Mesenteric fat pad (tissue), 1 donor: Measurements from ENCODE around the gene SAMD13. TPM values are rescaled to one million over a fixed set of nuclear protein-coding genes. Genes with fewer than 3 reads are reported as not detected.

Experiments used
- DNase-seq: peaks from one replicate; pipeline ENCODE4 v3.0.0-alpha.2; 2020; ENCODE audit warnings: low spot score
- total RNA-seq: library from RNA; stranded (reverse); fragmentation: NEBNext Ultra II Directional; extraction: Animal tissue kit (Norgen Biotek cat#: 25700); gene quantifications from one replicate; pipeline ENCODE4 v1.2.1, GENCODE V29; 2021
- donor health status: DM: yes; HTN: yes; CAD: no.

Gene SAMD13
- total RNA-seq, 1 donor from 2014 or later: 0.61 TPM

DNA sequence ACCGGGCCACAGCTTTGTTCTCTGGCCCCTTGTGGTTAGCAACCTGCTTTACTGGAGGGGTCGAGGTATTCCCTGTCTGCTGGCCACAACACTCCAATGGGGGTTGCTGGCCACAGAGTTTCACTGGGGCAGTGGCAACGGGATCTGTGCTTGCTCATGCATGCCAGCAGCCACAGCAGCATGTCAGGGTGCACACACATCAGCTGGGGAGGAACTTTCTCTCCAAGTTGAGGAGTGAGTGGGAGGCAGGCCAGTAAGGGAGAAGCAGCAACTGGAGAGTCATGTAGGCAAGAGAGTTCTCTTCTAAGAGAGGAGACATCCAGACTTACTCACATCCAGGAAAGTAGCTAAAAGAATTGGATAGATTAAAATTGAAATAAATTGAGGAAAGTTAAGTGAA, 38.0 kb downstream of the SAMD13 start:
- DNase-seq: no peak

DNA sequence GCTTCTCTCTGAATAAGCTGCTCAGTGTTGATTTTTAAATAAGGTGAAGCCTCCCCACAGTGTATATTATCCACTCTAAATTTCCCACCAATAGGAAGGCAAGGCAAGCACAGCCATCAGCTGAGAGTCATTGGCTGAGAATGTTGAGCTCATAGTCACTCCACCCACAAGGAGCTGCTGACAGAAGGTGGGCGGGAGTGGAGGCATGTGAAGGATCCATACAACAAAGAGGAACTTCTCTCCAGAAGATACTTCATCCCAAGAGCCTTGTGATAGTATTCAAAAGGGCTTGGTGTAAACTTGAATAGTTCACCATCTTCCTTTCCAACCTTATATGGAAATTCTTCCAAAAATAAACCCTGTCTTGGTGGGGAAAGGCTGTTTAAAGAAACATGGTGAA, 42.8 kb downstream of the SAMD13 start:
- DNase-seq: no peak

DNA sequence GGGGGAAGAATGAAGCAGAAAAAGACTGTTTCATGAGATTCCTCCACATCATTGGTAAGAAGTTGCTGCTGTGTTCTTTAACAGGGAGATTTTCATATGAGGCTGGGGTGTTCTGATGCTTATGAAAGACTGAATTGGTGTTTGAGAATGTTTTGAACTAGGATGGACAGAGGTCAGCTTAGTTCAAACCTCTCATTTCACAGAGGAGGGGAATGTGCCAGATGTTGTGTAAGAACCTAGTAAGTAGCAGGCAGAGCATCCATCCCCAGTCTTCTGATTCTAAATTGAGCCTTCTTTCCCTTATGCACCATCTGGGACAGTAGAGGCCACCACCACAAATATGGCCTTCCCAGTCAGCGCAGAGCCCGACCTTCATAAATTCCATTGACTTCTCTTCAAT, 43.7 kb downstream of the SAMD13 start:
- no peak for DNase-seq

DNA sequence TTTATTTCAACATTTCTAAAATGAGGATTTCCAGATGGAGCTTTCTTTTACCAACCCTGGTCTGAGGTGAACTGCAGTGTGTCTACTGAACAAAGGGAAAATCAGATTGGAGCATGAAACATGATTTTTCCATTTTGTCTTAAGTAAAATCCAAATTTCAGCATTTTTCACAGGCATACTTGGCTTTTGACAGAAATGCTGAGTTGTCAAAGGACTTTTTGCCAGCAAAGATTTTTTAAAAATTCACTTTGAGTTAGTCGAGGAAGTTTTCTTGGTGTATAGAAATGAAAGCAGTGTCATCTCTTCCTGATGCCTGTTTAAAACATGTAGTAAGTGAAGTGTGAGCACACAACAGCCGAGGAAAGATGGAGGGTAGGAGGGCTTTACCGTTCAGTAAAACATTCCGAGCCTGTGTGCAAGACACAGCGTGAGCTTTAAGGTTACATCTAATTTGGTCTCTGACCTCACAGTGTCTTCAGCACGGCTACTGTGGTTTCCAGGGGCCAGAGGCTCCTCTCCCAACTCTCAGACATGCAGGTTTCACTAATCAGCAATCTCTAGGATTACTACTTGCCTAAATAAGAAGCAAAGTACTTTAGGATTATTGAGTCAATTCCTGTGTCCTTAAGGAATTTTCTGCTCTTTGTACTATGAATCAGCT, 45.9 kb downstream of the SAMD13 start:
- no peak for DNase-seq

DNA sequence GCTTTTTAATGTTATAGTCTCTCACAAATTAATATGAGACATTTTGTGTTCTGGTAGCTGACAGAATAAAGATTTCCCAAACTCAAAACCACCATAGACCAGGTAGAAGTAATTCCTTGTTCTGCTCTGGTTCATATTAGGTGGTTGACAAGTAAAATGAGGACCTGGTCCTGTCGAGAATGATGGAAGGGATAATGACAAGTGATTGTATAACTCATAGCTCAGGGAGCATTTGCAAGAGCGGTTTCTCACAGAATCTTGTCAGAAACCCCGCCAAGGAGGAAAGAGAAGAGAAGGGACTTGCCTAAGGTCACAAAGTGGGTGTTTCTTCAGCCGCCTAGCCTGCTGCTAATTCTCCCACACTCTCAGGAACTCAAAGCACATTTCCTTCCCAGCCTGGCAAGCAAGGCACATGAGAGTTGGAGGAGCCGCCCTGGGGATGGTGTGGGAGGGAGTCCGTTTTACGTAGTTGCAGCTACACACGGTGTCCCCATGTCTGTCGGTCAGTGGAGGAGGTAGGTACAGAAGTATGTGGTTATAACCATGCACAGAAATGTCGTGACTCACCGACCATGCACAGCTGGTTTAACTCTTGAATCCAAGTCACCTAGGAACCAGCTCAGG, 46.5 kb downstream of the SAMD13 start:
- no peak for DNase-seq

DNA sequence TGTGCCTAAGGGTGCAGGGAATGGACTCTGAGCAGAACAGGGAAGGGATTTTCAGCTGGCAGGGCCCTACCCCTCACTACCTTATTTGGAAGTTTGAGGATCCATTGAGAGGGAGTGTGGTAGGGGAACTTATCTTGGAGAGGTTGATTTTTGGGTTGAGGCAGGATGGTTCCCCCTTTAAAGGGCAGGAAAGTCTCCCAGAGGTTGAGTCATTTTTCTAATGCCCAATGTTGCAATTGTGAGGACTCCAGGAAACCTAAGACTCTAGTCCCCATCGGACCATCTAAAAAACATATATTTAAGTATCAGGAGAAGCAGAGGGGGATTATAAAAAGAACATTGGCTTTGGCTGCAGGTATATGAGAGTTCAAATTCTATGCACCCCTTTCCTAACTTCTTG, 47.3 kb downstream of the SAMD13 start:
- no peak for DNase-seq

DNA sequence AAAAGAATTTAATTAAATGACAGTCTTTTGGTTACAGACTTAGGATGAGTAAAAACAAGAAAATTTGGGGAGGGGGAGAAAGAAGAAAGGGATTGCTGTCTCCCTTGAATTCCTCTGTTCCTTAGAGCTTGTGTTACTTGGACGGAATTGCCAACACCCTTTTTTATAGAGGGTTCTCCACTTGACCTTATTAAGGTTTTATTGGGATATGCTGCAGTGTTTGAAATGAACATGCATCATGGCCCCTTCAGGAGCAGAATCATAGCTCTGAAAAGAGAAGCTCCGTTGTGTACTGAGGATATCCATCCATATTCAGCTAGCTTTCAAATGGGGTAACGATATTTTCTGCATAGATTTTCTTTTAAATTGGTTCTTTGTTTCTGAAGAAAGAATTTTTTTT, 48.6 kb downstream of the SAMD13 start:
- no peak for DNase-seq

DNA sequence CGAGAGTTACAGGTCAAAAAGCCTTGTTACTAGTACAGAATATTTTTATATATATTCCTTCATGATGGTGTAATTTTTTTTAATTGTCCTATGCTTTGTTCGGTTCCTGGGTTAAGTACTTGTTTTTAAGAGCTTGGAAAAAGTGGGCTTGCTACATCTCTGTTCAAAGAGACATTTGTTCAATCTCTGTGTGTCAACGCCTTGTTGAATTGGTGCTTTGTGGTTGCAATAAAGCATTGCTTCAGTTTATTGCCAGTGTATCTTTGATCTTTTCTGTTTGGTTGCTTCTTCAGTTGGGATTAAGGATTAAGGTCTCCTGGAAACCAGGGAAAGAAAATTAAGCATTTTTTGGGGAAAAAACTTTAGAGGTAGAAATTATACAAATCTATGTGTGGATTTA, 49.0 kb downstream of the SAMD13 start:
- DNase-seq: no peak

DNA sequence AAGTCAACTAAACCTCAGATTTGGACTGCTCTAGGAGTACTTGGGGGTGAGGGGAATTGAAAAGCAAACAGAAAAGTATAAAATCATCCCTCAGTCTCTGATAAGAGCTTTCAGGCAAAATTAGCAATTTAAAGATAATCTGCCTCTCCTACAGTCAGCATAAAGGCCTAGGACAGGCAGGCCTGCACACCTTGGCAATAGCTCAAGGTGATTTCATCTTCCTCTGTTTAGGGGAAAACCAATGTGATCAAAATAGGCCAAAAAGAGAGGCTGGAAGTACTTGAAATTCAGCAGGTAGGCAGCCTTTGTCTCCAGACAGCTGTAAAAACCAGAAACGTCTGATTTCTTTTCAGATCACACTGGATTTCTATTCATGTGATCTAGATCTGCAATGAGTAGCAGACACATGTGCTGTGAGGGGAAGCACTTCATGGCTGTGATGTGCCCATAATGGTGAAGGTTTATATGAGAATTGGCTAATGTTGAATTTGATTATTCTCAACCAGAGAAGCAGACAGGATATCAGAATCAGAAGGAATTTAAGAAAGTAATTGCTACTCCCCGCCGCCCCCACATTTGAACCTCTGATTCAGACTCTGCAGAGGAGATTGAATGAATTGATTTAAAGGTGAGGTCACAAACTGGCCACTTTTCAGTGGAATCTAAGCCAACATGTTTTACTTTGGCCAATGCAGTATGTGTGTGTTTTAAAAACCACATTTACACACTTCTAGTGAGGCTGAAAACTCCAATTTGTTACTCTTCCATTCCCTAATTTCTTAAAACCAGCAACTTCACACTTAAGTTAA, 51.0 kb downstream of the SAMD13 start:
- no peak for DNase-seq

DNA sequence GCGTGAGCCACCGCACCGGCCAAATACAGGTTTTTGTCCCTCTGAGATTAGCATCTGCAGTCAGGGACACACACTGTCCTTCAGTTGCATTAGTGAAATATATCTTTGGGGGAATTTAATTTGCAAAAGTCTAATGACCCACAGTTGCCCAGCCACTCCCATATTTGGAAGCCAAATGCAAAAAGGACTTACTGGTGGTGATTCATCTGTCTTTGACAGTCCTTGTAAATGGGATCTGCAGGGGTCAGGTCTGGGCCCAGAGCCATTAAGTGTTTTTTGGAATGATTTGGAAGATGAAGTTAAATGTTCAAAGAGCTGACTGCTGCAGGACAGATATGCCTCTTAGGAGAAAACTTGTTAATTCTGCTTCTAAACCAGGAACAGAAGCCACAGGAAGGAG, 52.2 kb downstream of the SAMD13 start:
- no peak for DNase-seq

DNA sequence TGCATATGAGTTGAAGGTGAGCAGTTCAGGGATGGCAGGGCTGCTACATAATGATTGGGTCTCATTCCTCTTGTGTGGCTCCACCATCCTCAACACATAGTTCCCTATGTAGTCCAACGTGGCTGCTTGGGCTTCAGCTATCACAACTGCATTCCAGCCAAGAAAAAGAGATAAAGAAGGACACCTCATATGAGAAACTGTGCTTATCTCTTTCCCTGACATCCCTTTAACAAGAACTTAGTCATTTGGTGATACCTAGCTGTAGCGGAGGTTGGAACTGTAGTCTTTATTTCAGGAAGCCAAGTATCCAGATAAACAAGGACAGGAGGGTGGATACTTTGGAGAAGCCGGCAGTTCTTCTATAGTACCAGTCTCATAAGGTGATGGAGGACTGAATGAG, 54.0 kb downstream of the SAMD13 start:
- no peak for DNase-seq

DNA sequence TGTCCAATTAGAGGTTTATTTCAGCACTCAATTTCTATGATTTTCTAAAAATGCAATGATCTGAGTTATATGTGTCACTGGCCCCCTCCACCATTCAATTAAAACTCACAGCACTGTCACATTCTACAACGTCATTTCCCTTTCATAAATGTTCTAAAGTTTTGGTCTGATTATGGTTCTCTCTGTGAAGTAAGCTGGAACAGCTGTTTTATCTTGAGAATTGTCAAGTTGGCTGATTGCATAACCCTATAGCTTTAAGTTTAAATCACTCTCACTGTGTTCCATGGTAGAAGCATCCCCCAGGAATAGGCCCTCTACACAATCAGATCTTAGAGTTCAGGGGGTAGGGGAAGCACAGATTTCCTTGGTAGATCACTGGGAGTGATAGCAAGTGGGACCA, 55.4 kb downstream of the SAMD13 start:
- DNase-seq: no peak

DNA sequence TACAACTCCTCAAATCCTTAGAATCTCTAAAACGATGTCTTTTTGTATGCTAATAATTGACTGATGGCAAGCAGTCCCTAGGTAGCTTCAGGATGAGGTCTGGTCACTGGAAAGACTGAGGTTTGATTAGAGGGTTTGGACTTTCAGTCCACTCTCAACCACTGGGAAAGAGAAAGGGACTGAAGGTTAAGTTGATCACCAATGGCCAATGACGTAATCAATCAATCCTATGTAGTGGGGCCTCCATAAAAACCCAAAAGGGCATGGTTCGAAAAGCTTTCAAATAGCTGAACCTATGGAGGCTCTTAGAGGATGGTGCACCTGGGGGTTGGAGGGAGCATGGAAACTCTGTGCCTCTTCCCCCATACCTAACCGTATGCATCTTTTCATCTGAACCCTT, 57.2 kb downstream of the SAMD13 start:
- DNase-seq: no peak

DNA sequence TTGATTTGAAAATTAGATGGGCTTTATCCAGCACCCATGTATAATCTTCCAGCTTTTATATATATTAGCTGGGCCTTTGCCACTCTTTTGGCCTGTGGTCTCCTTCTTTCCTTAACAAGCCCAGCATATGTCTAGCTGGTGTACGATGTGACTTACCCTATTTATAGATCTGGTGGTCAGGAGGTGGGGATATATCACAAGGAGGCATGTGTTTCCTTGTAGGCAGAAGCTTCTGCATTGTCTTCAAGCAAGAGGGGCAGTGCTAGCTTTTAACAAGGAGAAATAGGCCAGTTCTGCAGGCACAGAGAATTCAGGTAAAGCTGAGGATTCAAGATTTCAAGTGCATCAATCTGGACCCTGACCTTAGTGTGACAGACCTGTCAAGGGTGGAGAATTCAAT, 58.8 kb downstream of the SAMD13 start:
- DNase-seq: no peak

DNA sequence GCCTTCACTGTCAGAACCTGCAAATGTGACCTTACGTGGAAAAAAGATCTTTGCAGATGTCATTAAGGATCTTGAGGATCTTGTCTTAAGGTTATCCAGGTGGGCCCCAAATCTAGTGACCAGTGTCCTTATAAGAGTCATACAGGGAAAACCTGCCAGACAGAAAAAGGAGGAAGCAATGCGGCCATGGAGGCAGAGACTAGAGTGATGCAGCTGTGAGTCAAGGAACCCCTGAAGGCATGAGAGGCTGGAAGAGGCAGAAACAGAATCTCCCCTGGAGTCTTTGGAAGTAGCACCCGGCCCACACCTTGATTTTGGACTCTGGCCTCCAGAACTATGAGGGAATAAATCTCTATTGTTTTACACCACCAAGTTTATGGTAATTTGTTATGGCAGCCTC, 60.3 kb downstream of the SAMD13 start:
- DNase-seq: no peak

DNA sequence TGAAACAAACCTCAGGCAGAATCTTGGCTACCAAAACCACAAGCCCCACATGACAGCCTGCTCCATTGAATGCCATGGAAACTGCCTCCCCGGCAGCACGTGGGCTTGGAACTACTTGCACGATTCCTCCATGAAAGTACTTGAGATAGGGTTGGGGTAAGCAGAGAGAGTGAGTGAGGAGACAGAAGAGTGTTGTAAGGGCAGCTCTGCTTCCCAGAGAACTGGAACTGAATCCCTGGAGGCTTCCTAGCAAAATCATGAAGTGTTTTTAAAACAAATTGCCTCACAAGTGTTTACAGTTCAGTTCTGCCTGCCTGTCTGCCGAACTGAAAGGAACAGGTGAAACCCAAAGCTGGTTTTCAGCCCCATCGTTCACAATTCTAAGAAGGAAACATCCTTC, 61.5 kb downstream of the SAMD13 start:
- no peak for DNase-seq

DNA sequence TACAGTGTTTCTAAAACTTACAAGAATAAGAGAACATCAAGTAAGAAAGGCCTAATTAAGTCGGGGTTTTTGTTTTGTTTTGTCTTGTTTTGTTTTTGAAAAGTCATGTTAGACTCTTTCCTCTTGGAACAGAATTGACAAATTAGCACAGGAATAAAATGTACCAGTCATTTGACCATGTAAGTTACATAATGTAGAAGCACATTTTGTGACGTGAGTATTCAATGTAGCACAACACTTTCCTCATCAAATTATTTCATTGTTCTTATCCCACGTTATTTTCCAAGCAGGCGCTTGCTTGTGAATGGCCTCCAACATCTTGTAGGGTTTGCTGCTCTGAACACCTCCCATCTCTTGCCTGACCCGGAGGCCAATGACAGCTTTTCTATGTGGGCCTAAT, 62.1 kb downstream of the SAMD13 start:
- DNase-seq: no peak

DNA sequence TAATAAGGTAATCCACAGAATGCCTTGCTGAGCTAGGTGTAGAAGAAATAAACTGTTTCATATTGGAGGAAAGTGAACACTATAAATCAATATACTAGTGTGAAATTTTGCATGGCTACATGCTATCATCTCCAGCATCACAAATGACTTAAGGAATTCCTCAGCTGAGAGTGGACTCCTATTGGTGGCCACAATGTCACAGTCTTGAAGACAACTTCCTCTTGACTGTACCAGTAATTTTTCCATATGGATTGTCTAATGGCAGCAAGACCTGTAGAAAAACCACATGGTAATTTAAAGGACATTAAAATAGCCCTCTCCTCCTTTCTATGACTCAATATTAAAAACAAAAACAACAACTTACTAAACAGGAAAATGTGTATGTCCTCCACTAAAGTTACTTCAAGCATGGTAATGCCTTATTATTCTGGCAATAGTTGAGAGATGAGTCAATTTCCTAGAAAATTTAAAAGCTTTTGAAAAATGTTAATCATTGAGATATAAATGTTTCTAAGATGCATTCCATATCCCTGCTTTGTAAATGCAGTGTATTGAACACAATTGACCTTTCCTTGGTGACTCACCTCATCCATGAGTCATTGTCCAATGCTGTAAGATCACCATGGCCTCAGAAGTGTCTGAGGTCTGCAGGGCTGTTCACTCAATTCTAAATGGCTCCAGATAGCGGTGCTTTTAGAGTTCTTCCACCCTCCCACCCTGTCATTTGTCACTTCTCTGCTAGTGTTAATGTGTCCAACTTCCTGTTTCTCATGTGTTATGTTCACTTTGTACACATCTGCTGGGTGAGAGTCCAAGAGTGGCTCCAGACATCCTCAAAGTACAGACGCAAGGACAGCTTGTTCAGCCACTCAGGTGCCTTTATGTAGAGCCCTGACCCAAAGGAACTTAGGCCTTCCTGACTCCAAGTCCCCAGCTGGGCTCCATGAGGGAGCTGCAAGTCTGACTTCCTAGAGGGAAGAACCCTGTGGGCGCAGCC, 64.0 kb downstream of the SAMD13 start:
- no peak for DNase-seq

DNA sequence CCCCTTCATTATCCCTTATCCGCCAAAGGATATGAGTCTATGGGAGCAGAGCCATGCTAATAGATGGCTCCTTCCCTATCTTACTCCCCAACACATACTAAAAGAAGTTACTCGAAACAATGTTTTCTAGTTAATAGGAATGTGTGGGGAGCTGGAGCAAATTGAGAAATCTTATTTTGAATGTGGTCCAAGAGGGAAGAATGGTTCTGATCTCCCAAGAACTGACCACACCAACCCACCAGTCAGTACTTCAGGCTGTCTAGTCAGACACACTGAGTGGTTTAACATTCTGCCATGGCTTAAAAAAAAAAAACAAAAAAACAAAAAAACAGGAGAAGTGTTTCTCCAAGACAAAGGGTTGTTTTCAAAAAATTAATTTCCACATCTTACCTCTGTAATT, 65.3 kb downstream of the SAMD13 start:
- DNase-seq: no peak

DNA sequence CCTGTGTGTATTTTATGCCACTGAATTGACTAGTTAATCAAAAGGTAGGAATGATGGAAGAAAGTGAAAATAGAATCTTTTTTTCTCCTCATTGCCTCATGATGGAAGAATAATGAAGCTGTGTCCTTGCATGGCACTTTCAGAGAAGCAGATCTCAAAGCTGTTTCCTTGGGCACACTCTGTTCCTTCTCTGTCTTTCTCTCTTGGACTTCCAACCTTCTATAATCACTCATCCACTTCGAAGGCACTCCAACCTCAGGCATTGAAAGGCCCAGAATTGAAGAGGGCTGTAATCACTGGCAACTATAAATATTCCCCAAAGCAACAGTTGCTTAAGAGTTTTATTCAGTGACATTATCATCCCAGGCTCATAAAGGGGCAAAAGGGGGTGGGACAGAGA, 65.7 kb downstream of the SAMD13 start:
- DNase-seq: no peak

DNA sequence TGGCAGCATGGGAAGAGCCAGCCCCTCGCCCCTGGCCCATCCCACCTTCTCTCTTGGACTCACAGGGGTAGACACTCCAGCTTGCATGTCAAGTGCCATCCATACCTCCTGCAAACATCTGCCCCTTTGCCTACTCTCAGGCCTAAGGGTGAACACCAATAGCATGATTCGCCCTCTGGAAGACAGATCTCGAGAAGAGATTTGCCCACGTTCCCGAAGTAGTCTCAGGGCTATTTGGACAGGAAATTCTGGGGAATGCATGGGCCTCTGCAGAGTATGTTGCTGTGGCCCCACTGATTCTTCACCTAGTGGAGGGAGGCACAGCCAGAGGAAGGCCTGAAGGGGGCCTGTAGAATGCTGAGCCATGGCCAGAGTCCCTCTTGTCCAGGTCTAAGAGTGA, 66.9 kb downstream of the SAMD13 start:
- no peak for DNase-seq
